ENCODE data around the gene PTDSS2. TPM values are rescaled to one million over a fixed set of nuclear protein-coding genes. Genes with fewer than 3 reads are reported as not detected.

Gene PTDSS2
- total RNA-seq, 2 donors from 2014 or later = 20.6 to 27.6 TPM

- intact Hi-C loops (cut with DNase I) = no loop called here
- Histone ChIP-seq H3K36me3 (no peaks in the 10 kb centered on the region), H3K27me3 (no peaks in the 10 kb centered on the region), H3K4me3 (no peak overlapping the region), H3K9me3 (no peaks in the 10 kb centered on the region), H3K9ac (ENCODE audit: low read depth in 2 of 2, low read length in 2 of 2) (no peak overlapping the region), H3K4me1 (no peaks in the 10 kb centered on the region), H3K27ac (no peak overlapping the region)
- TF ChIP-seq CTCF (IDR thresholded peaks at IDR 0.05) = no peak
- no peak for DNase-seq
These were observed 11.8 kb upstream of the PTDSS2 start for GRCh38 chr11:438101-438844.

GRCh38 chr11:439315-440064, 10.6 kb upstream of the PTDSS2 start:
- no peaks in the 10 kb centered on the region for H3K27me3 ChIP-seq
- H3K27ac ChIP-seq = no peak overlapping the region
- no peaks in the 10 kb centered on the region for H3K36me3 ChIP-seq
- H3K9ac ChIP-seq (ENCODE audit: low read depth in 2 of 2, low read length in 2 of 2) = peak overlapping the region in 1 of 2 donors; percentile 5
- DNase-seq = no peak
- no peaks in the 10 kb centered on the region for H3K4me1 ChIP-seq
- no peak overlapping the region for H3K4me3 ChIP-seq
- H3K9me3 ChIP-seq = no peaks in the 10 kb centered on the region
- intact Hi-C loops (cut with DNase I) = no loop called here
- TF ChIP-seq CTCF (IDR thresholded peaks at IDR 0.05) = no peak

GRCh38 chr11:440065-441042, 9.7 kb upstream of the PTDSS2 start:
- Histone ChIP-seq H3K27ac (no peak overlapping the region), H3K27me3 (no peaks in the 10 kb centered on the region)

GRCh38 chr11:441043-441417, 9.0 kb upstream of the PTDSS2 start:
- H3K4me3 ChIP-seq = peak overlapping the region; percentile 49
- no peaks in the 10 kb centered on the region for H3K9me3 ChIP-seq
- TF ChIP-seq CTCF (IDR thresholded peaks at IDR 0.05) = no peak
- peak overlapping the region; percentile 54 for H3K27ac ChIP-seq
- no peaks in the 10 kb centered on the region for H3K4me1 ChIP-seq
- H3K9ac ChIP-seq (ENCODE audit: low read depth in 2 of 2, low read length in 2 of 2) = peak overlapping the region; percentile 61 to 73
- DNase-seq = no peak
- no peaks in the 10 kb centered on the region for H3K27me3 ChIP-seq
- intact Hi-C loops (cut with DNase I) = no loop called here
- no peaks in the 10 kb centered on the region for H3K36me3 ChIP-seq

More at GRCh38 chr11:440065-441042, 9.7 kb upstream of the PTDSS2 start:
- H3K9ac ChIP-seq (ENCODE audit: low read depth in 2 of 2, low read length in 2 of 2) = peak overlapping the region in 1 of 2 donors; percentile 73
- no peaks in the 10 kb centered on the region for H3K4me1 ChIP-seq
- H3K9me3 ChIP-seq = no peaks in the 10 kb centered on the region
- peak; percentile 20 for TF ChIP-seq CTCF (IDR thresholded peaks at IDR 0.05)
- intact Hi-C loops (cut with DNase I) = no loop called here
- H3K4me3 ChIP-seq = peak overlapping the region; percentile 49
- DNase-seq = peak; percentile 68
- H3K36me3 ChIP-seq = no peaks in the 10 kb centered on the region

All from colonic mucosa (tissue), 4 donors.